Thyroid gland (tissue), 4 donors: ENCODE data around the gene ARSA. TPM values are rescaled to one million over a fixed set of nuclear protein-coding genes. Genes with fewer than 3 reads are reported as not detected.
A peak's percentile ranks its signal among the peaks of the same experiment; 100 is the strongest.

Source experiments
- DNase-seq, 2 donors: peaks; one replicate each; pipeline ENCODE4 v3.0.0-alpha.2; 2019
- H3K27ac ChIP-seq, 3 donors: fragments of 200-600 bp; sonication (generic); 1 replicate in 2 of 3; 2 replicates in 1 of 3; pipeline ENCODE4 v1.5.1; 2016 to 2019; ENCODE audit warnings: mild to moderate bottlenecking in 1 of 3, moderate library complexity in 1 of 3
- H3K27me3 ChIP-seq: fragments of 200-600 bp; sonication (generic); one replicate; pipeline ENCODE4 v1.5.1; 2019
- H3K36me3 ChIP-seq, 2 donors: fragments of 200-600 bp; sonication (generic); one replicate each; pipeline ENCODE4 v1.5.1; 2016 to 2019
- H3K4me1 ChIP-seq, 2 donors: fragments of 200-600 bp; sonication (generic); one replicate each; pipeline ENCODE4 v1.5.1; 2017 to 2019
- H3K4me3 ChIP-seq, 3 donors: fragments of 200-600 bp; sonication (generic); replicated peaks in 1 of 3; 1 replicate in 2 of 3; 2 replicates in 1 of 3; pipeline ENCODE4 v1.5.1; 2016; ENCODE audit warnings: mild to moderate bottlenecking in 1 of 3
- H3K9me3 ChIP-seq: fragments of 200-600 bp; sonication (generic); one replicate; pipeline ENCODE4 v1.5.1; 2017
- POLR2A ChIP-seq, 2 donors: fragments of 450-650 bp; IDR thresholded peaks; one replicate each; pipeline ENCODE4 v1.6.1; 2017; ENCODE audit warnings: antibody characterized with exemption in 2 of 2, mild to moderate bottlenecking in 2 of 2, moderate library complexity in 1 of 2
- WGBS, 2 donors: methylation state at CpG; one replicate each; pipeline ENCODE4 v1.1.5; 2017; 5-methylcytosine and 5-hydroxymethylcytosine counted together
- intact Hi-C: fragments of 100-400 bp; cut with DNase I; formaldehyde crosslinking; loops from one replicate; pipeline ENCODE4 v1.15.1; 2023
- total RNA-seq, 4 donors: library from RNA; depleted of rRNA; stranded (reverse); fragments of >200 nt; gene quantifications; one replicate each; pipeline ENCODE4 v1.2.3, GENCODE V29; 2016
- TF ChIP-seq, protein P1 (sequence below), 6 experiments: fragments of 200-600 bp in 3 of 6; fragments of 450-650 bp in 3 of 6; sonication (generic) in 3 of 6; IDR thresholded peaks; one replicate each; pipeline ENCODE4 v1.5.1; 2016 to 2019; ENCODE audit warnings: antibody characterized with exemption in 6 of 6, mild to moderate bottlenecking in 2 of 6, inconsistent platforms in 1 of 6, moderate library complexity in 1 of 6

The ARSA gene
- 10 to 100 TPM; 30.9 to 73.5 (median 61.2) TPM for total RNA-seq

DNA sequence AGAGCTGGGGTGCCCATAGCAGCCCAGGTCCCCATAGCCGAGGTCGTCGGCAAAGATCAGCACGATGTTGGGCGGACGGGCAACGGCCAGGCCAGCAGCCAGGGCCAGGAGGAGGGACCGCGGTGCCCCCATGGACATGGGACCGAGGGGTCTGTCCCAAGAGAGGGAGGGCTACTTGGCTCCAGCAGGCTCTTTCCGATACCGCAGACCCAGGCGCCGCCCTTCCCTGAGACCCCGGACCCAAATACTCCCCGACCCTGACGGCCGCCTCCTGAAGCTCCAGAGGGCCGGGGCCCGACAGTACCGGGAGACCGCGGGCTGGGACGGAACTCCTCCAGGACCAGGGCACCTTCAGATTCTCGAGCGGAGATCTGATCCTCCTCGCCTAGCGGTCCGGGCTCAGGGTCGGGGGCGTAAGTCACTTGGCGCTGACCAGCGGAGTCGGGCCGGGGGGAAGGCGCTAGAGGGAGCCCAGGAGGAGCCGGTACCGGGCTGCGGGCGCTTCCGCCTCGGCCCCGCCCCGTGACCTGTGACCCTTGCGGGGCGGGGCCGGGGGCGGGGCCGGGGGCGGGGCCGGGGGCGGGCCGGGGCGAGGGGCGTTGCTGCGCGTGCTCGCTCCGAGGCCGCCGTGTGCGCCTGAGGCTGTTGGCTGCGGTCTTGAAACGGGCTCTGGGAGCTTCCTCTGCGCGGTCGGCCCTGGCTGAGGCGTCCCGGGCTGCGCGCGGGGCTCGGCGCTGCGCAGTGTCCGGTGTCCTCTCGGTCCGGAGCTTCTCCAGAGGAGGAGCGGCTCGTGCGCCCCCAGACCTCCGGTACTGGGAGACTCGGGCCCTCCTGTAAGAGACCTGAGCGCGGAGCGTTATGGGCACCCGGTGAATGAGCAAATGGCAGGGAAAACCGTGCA is at the start of gene ARSA:
Gene ARSA (minus strand): TSS at position 511 of the 901 bp plus-strand sequence. CDS start 373 bp downstream, at position 138.
- 5 to 13% methylated on average over 3 to 18 of the region's 88 CpGs for WGBS, 2 donors
- TF ChIP-seq POLR2A (IDR thresholded peaks at IDR 0.05): peak in 1 of 2 donors; percentile 65
- TF ChIP-seq, protein P1, sequence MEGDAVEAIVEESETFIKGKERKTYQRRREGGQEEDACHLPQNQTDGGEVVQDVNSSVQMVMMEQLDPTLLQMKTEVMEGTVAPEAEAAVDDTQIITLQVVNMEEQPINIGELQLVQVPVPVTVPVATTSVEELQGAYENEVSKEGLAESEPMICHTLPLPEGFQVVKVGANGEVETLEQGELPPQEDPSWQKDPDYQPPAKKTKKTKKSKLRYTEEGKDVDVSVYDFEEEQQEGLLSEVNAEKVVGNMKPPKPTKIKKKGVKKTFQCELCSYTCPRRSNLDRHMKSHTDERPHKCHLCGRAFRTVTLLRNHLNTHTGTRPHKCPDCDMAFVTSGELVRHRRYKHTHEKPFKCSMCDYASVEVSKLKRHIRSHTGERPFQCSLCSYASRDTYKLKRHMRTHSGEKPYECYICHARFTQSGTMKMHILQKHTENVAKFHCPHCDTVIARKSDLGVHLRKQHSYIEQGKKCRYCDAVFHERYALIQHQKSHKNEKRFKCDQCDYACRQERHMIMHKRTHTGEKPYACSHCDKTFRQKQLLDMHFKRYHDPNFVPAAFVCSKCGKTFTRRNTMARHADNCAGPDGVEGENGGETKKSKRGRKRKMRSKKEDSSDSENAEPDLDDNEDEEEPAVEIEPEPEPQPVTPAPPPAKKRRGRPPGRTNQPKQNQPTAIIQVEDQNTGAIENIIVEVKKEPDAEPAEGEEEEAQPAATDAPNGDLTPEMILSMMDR (IDR thresholded peaks at IDR 0.05): peak in 3 of 6 experiments; percentile 24 to 42 (median 28)
- H3K4me3 ChIP-seq: peak within 1 kb of the TSS in 2 of 3 donors; percentile 62 to 75
- DNase-seq: peak; percentile 78 to 79
- H3K4me1 ChIP-seq: peaks cover 7 to 16% of the 10 kb centered on the region in 2 donors
- H3K27ac ChIP-seq: peak within 1 kb of the TSS; percentile 33 to 72 (median 58)
- no peaks in the 10 kb centered on the region for H3K9me3 ChIP-seq
- no peaks in the 10 kb centered on the region for H3K36me3 ChIP-seq
- intact Hi-C loops: loop anchor here (5.0 kb wide), 1 partner anchor 49 kb away; no protein-coding TSS in a partner anchor
- H3K27me3 ChIP-seq: no peaks in the 10 kb centered on the region

DNA sequence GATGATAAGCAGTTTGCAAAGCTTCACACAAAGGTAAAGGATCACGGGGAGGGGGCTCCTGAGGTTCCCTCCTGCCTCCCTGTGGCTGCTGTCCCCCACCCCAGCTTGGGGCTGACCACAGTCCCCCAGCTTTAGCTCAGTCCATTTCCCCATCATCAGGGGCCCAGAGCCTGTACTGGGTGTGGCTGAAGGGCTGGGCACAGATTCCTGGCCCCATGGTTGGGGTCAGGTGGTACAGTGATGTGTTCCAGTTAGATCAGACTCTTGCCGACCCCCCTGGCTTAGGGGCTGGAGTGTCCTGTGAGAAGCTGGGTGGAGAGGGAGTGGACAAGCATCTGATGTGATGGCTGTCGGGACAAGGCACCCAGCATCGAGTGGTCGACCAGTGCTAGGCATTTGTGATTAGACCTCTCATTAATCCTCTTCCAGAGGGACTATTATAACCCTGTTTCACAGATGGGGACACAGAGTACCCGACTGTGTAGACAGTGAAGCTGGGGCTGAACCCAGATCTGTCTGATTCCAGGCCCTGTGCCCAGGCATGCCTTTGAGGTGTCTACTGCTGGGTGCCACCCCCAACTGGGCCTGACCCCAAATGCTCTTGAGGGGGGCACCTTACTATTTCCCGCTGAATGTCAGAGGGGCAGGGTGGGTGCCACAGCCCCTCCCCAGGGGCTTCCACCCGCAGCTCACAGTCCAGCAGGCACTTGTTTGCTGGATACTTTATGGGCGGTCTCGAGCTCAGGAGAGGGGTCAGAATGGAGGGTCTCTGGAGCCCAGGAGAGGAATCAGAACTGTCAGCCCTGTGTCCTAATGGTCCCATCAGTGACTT is 48.9 kb upstream of the ARSA start:
- Histone ChIP-seq H3K9me3 (no peaks in the 10 kb centered on the region), H3K4me3 (peak overlapping the region in 1 of 3 donors; percentile 0), H3K27ac (no peak overlapping the region), H3K27me3 (no peaks in the 10 kb centered on the region), H3K36me3 (no peaks in the 10 kb centered on the region), H3K4me1 (peaks cover 5 to 11% of the 10 kb centered on the region in 2 donors)
- intact Hi-C loops: loop anchor here (5.0 kb wide), 1 partner anchor 50 kb away; the partner anchor contains the start of gene ARSA
- WGBS, 2 donors: 80 to 81% methylated on average over 9 to 10 of the region's 10 CpGs
- no peak for DNase-seq
- TF ChIP-seq, protein P1 (IDR thresholded peaks at IDR 0.05): no peak
- TF ChIP-seq POLR2A (IDR thresholded peaks at IDR 0.05): no peak

DNA sequence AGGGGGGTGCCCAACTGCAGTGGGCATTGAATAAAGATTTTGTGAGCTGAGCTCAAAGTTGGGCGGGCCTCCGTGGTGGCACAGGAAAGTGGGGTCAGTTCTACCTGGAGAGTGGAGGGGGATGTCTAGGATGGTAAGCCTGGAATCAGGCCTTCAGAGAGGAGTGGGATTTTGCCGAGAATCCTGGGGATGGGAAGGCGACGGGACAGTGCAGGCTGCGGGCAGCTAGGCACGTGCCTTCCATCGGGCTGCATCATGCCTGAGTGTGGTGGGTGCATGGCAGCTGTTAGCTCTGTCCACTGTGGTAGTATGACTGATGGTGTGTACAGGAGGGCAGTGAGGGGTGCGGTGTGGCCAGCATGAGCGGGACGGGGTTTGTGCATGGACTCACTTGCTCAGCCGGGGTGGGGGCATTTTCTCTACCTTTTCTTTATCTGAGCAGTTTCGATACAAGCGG is 48.3 kb upstream of the ARSA start:
- TF ChIP-seq, protein P1 (IDR thresholded peaks at IDR 0.05): no peak
- no peak for TF ChIP-seq POLR2A (IDR thresholded peaks at IDR 0.05)
- 82 to 89% methylated on average over 14 of the region's 14 CpGs for WGBS, 2 donors
- no peak overlapping the region for H3K27ac ChIP-seq
- no peaks in the 10 kb centered on the region for H3K9me3 ChIP-seq
- H3K27me3 ChIP-seq: no peaks in the 10 kb centered on the region
- H3K36me3 ChIP-seq: no peaks in the 10 kb centered on the region
- H3K4me3 ChIP-seq: peak overlapping the region in 1 of 3 donors; percentile 0
- DNase-seq: no peak
- intact Hi-C loops: loop anchor here (5.0 kb wide), 1 partner anchor 49 kb away; the partner anchor contains the start of gene ARSA
- peaks cover 8 to 18% of the 10 kb centered on the region in 2 donors for H3K4me1 ChIP-seq

DNA sequence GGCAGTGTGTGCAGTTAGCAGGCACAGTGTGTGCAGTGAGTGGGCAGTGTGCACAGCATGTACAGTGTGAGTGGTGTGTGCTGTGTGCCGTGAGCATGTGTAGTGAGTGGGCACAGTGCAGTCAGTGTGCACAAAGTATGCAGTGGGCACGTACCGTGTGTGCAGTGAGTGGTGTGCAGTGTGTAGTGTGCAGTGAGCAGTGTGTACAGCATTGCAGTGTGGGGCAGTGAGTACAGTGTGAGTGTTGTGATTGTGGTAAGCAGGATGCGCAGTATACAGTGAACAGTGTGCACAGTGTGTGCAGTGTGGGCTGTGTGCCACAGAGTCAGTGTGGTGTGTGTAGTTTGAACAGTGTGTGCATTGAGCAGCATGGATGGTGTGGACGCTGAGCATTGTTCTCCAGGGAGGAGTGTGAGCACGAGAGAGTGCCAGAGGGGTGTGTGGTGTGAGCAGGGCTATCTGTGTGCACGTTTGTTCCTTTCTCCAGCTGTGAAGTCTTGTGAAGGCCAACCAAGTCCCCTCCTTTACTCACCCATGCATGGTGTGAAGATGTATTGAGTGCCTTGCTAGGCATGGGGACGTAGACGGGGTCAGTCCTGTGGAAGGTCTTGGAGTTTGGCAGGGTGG is 47.7 kb upstream of the ARSA start:
- no peak overlapping the region for H3K27ac ChIP-seq
- DNase-seq: no peak
- TF ChIP-seq, protein P1 (IDR thresholded peaks at IDR 0.05): no peak
- no peak for TF ChIP-seq POLR2A (IDR thresholded peaks at IDR 0.05)
- H3K4me1 ChIP-seq: peaks cover 8 to 23% of the 10 kb centered on the region in 2 donors
- intact Hi-C loops: loop anchor here (5.0 kb wide), 1 partner anchor 48 kb away; the partner anchor contains the start of gene ARSA
- peak overlapping the region in 1 of 3 donors; percentile 34 for H3K4me3 ChIP-seq
- H3K9me3 ChIP-seq: no peaks in the 10 kb centered on the region
- 61 to 74% methylated on average over 9 of the region's 9 CpGs for WGBS, 2 donors
- H3K27me3 ChIP-seq: no peaks in the 10 kb centered on the region
- no peaks in the 10 kb centered on the region for H3K36me3 ChIP-seq
